ENCODE measurements around the gene SLC6A3. TPM values are rescaled to one million over a fixed set of nuclear protein-coding genes. Genes with fewer than 3 reads are reported as not detected.

The SLC6A3 gene
- total and polyA plus RNA-seq, 2 donors (not counting 1 experiment from before 2014, with no cell fraction given) = not detected

- Histone ChIP-seq H3K9ac (ENCODE audit: insufficient read depth, low read length) (no peak overlapping the region), H3K4me3 (replicated peaks in 1 of 4; ENCODE audit: control extremely low read depth in 1 of 4, insufficient read depth in 1 of 4, low read depth in 3 of 4, low read length in 4 of 4) (no peak overlapping the region), H3K36me3 (ENCODE audit: control insufficient read depth, insufficient read depth, low read length) (no peaks in the 10 kb centered on the region), H4K20me1 (ENCODE audit: control insufficient read depth, extremely low read depth, insufficient read depth, low read length) (no peaks in the 10 kb centered on the region), H2AFZ (ENCODE audit: low read length) (no peak overlapping the region), H3K27ac (ENCODE audit: insufficient read depth, low read length) (no peak overlapping the region), H3K79me2 (ENCODE audit: control insufficient read depth, insufficient read depth, low read length) (no peaks in the 10 kb centered on the region), H3K4me2 (ENCODE audit: extremely low read depth, insufficient read depth, low read length) (no peak overlapping the region), H3K4me1 (ENCODE audit: control insufficient read depth, extremely low read depth, insufficient read depth, low read length) (no peaks in the 10 kb centered on the region), H3K27me3 (ENCODE audit: control insufficient read depth, insufficient read depth, low read length) (peaks cover 6% of the 10 kb centered on the region), H3K9me3 (ENCODE audit: control insufficient read depth, insufficient read depth, low read depth, low read length) (no peaks in the 10 kb centered on the region)
- DNase-seq (ENCODE audit: low read depth in 2 of 2) = no peak
- TF ChIP-seq EZH2 (IDR thresholded peaks at IDR 0.05; ENCODE audit: low read length, missing control alignments) = no peak
- TF ChIP-seq CTCF (conservative IDR thresholded peaks at IDR 0.05 in 1 of 2, IDR thresholded peaks at IDR 0.05 in 1 of 2; ENCODE audit: low read depth in 1 of 2, low read length in 2 of 2) = no peak
Observed at GRCh38 chr5:1381370-1382247, 63.6 kb downstream of the SLC6A3 start.

- Histone ChIP-seq H3K27ac (ENCODE audit: insufficient read depth, low read length) (no peak overlapping the region), H3K4me1 (ENCODE audit: control insufficient read depth, extremely low read depth, insufficient read depth, low read length) (no peaks in the 10 kb centered on the region), H3K9ac (ENCODE audit: insufficient read depth, low read length) (no peak overlapping the region), H2AFZ (ENCODE audit: low read length) (no peak overlapping the region), H4K20me1 (ENCODE audit: control insufficient read depth, extremely low read depth, insufficient read depth, low read length) (no peaks in the 10 kb centered on the region), H3K4me2 (ENCODE audit: extremely low read depth, insufficient read depth, low read length) (no peak overlapping the region), H3K36me3 (ENCODE audit: control insufficient read depth, insufficient read depth, low read length) (no peaks in the 10 kb centered on the region), H3K9me3 (ENCODE audit: control insufficient read depth, insufficient read depth, low read depth, low read length) (no peaks in the 10 kb centered on the region), H3K4me3 (replicated peaks in 1 of 4; ENCODE audit: control extremely low read depth in 1 of 4, insufficient read depth in 1 of 4, low read depth in 3 of 4, low read length in 4 of 4) (no peak overlapping the region), H3K79me2 (ENCODE audit: control insufficient read depth, insufficient read depth, low read length) (no peaks in the 10 kb centered on the region), H3K27me3 (ENCODE audit: control insufficient read depth, insufficient read depth, low read length) (no peaks in the 10 kb centered on the region)
- DNase-seq (ENCODE audit: low read depth in 2 of 2) = no peak
- no peak for TF ChIP-seq EZH2 (IDR thresholded peaks at IDR 0.05; ENCODE audit: low read length, missing control alignments)
- no peak for TF ChIP-seq CTCF (conservative IDR thresholded peaks at IDR 0.05 in 1 of 2, IDR thresholded peaks at IDR 0.05 in 1 of 2; ENCODE audit: low read depth in 1 of 2, low read length in 2 of 2)
Observed at GRCh38 chr5:1380910-1381309, 64.3 kb downstream of the SLC6A3 start.

- no peaks in the 10 kb centered on the region for H3K79me2 ChIP-seq (ENCODE audit: control insufficient read depth, insufficient read depth, low read length)
- no peaks in the 10 kb centered on the region for H4K20me1 ChIP-seq (ENCODE audit: control insufficient read depth, extremely low read depth, insufficient read depth, low read length)
- peak overlapping the region; percentile 25 for H3K4me2 ChIP-seq (ENCODE audit: extremely low read depth, insufficient read depth, low read length)
- H3K9me3 ChIP-seq (ENCODE audit: control insufficient read depth, insufficient read depth, low read depth, low read length) = no peaks in the 10 kb centered on the region
- H3K27me3 ChIP-seq (ENCODE audit: control insufficient read depth, insufficient read depth, low read length) = no peaks in the 10 kb centered on the region
- no peak for TF ChIP-seq EZH2 (IDR thresholded peaks at IDR 0.05; ENCODE audit: low read length, missing control alignments)
- peak in 1 of 2 donors; percentile 56 for TF ChIP-seq CTCF (conservative IDR thresholded peaks at IDR 0.05 in 1 of 2, IDR thresholded peaks at IDR 0.05 in 1 of 2; ENCODE audit: low read depth in 1 of 2, low read length in 2 of 2)
- H2AFZ ChIP-seq (ENCODE audit: low read length) = no peak overlapping the region
- H3K27ac ChIP-seq (ENCODE audit: insufficient read depth, low read length) = no peak overlapping the region
- no peak overlapping the region for H3K9ac ChIP-seq (ENCODE audit: insufficient read depth, low read length)
- no peaks in the 10 kb centered on the region for H3K4me1 ChIP-seq (ENCODE audit: control insufficient read depth, extremely low read depth, insufficient read depth, low read length)
- H3K36me3 ChIP-seq (ENCODE audit: control insufficient read depth, insufficient read depth, low read length) = no peaks in the 10 kb centered on the region
- peak; percentile 12 to 32 for DNase-seq (ENCODE audit: low read depth in 2 of 2)
- H3K4me3 ChIP-seq (replicated peaks in 1 of 4; ENCODE audit: control extremely low read depth in 1 of 4, insufficient read depth in 1 of 4, low read depth in 3 of 4, low read length in 4 of 4) = no peak overlapping the region
Observed at GRCh38 chr5:1380011-1380817, 65.0 kb downstream of the SLC6A3 start.

All from fibroblast of lung (primary cell).